K562 (cell line): ENCODE measurements around the gene TMEM107. TPM values are rescaled to one million over a fixed set of nuclear protein-coding genes. Genes with fewer than 3 reads are reported as not detected.

Experiments
- ARNT ChIP-seq, 2 experiments: fragments of 450-650 bp; IDR thresholded peaks; 2 replicates each; pipeline ENCODE4 v1.6.1; 2016; ENCODE audit warnings: mild to moderate bottlenecking in 1 of 2
- EP300 ChIP-seq: IDR thresholded peaks from 2 replicates; pipeline ENCODE4 v1.6.1; 2012; ENCODE audit warnings: low read length, improper control_type of control experiment
- FOXP4 ChIP-seq: sonication (generic); formaldehyde crosslinking; IDR thresholded peaks from 2 replicates; pipeline ENCODE4 v1.8.0; 2022; ENCODE audit warnings: mild to moderate bottlenecking, missing genetic modification reagents, borderline replicate concordance
- HDAC6 ChIP-seq: IDR thresholded peaks from 2 replicates; pipeline ENCODE4 v1.6.1; 2012; ENCODE audit warnings: low read depth, mild to moderate bottlenecking, control low read depth, inconsistent platforms, low read length, moderate library complexity
- HNRNPLL ChIP-seq: fragments of 200-400 bp; formaldehyde crosslinking; IDR thresholded peaks from 2 replicates; pipeline ENCODE4 v1.6.1; 2017; ENCODE audit warnings: low read length, low read depth, mild to moderate bottlenecking; ENCODE audit not compliant: poor library complexity, severe bottlenecking
- IRF1 ChIP-seq: sonication (generic); formaldehyde crosslinking; IDR thresholded peaks from 2 replicates; pipeline ENCODE4 v1.8.0; 2022; ENCODE audit warnings: missing genetic modification reagents, mild to moderate bottlenecking, borderline replicate concordance
- JUND ChIP-seq, 2 experiments: IDR thresholded peaks; 2 replicates in 1 of 2; 3 replicates in 1 of 2; pipeline ENCODE4 v1.6.1; 2011; ENCODE audit warnings: borderline replicate concordance in 2 of 2, low read depth in 2 of 2, low read length in 2 of 2, improper control_type of control experiment in 1 of 2, missing biosample characterization in 1 of 2, missing genetic modification characterization in 1 of 2, missing genetic modification reagents in 1 of 2
- MCM2 ChIP-seq: fragments of 450-650 bp; IDR thresholded peaks from 2 replicates; pipeline ENCODE4 v1.6.1; 2017; ENCODE audit warnings: low read depth, mild to moderate bottlenecking
- MCM5 ChIP-seq: fragments of 450-650 bp; IDR thresholded peaks from 2 replicates; pipeline ENCODE4 v1.6.1; 2016; ENCODE audit warnings: low read depth
- NCOA6 ChIP-seq: fragments of 450-650 bp; IDR thresholded peaks from 2 replicates; pipeline ENCODE4 v1.6.1; 2017; ENCODE audit warnings: mild to moderate bottlenecking
- NFIC ChIP-seq: fragments of 450-650 bp; IDR thresholded peaks from 2 replicates; pipeline ENCODE4 v1.6.1; 2017; ENCODE audit warnings: mild to moderate bottlenecking, inconsistent platforms
- PREB ChIP-seq: sonication (generic); formaldehyde crosslinking; IDR thresholded peaks from 2 replicates; pipeline ENCODE4 v1.8.1; 2023; ENCODE audit warnings: mild to moderate bottlenecking, missing genetic modification reagents
- PTRF ChIP-seq: fragments of 450-650 bp; IDR thresholded peaks from 2 replicates; pipeline ENCODE4 v1.6.1; 2016; ENCODE audit warnings: mild to moderate bottlenecking, missing genetic modification characterization, missing compliant biosample characterization
- RNF2 ChIP-seq: sonication (generic); IDR thresholded peaks from 2 replicates; pipeline ENCODE4 v1.6.1; 2016
- TBL1XR1 ChIP-seq, 2 experiments: IDR thresholded peaks; 2 replicates each; pipeline ENCODE4 v1.6.1; 2012; ENCODE audit warnings: improper control_type of control experiment in 2 of 2, low read length in 2 of 2, mild to moderate bottlenecking in 1 of 2
- TRIM28 ChIP-seq: fragments of 450-650 bp; IDR thresholded peaks from 2 replicates; pipeline ENCODE4 v1.6.1; 2017
- ZNF764 ChIP-seq: fragments of 250-450 bp; sonication (Bioruptor Pico); IDR thresholded peaks from 2 replicates; pipeline ENCODE4 v1.4.0; 2020; ENCODE audit warnings: low read depth, mild to moderate bottlenecking, moderate library complexity
- polyA plus RNA-seq, 8 experiments: library from polyadenylated mRNA; depleted of rRNA in 4 of 8; stranded (reverse) in 5 of 8; unstranded in 3 of 8; fragments of >200 nt; fragmentation: Nextera tagmentation in 2 of 8; fragmentation: Illumina TruSeq in 1 of 8; extraction: Ambion mirVana in 2 of 8; extraction: Trizol in 1 of 8; gene quantifications; 2 replicates each; pipeline versions ENCODE4 v1.2.1 to v1.2.3, GENCODE V29; 2011 to 2014; ENCODE audit warnings: inconsistent platforms in 1 of 8, missing spikeins in 1 of 8
- total RNA-seq, 7 experiments: library from RNA; depleted of rRNA in 6 of 7; stranded (reverse); fragments of >200 nt in 6 of 7; fragmentation: Illumina TruSeq in 2 of 7; extraction: Trizol in 2 of 7; gene quantifications; 2 replicates each; pipeline versions ENCODE4 v1.2.1 to v1.2.3, GENCODE V29; 2011 to 2021; ENCODE audit warnings: low replicate concordance in 1 of 7
- TF ChIP-seq, protein P1 (sequence below): fragments of 450-650 bp; IDR thresholded peaks from 2 replicates; pipeline ENCODE4 v1.6.1; 2017; ENCODE audit warnings: antibody characterized with exemption
- TF ChIP-seq, protein P2 (sequence below): fragments of 450-650 bp; IDR thresholded peaks from 2 replicates; pipeline ENCODE4 v1.7.1; 2018; ENCODE audit warnings: mild to moderate bottlenecking, low read depth; ENCODE audit not compliant: partially characterized antibody

Gene TMEM107
- total and polyA plus RNA-seq, 9 of the 15 experiments (the other 6 are each of a cell fraction or from before 2014, with no cell fraction given): 7.1 to 26.2 (median 16.9) TPM

DNA sequence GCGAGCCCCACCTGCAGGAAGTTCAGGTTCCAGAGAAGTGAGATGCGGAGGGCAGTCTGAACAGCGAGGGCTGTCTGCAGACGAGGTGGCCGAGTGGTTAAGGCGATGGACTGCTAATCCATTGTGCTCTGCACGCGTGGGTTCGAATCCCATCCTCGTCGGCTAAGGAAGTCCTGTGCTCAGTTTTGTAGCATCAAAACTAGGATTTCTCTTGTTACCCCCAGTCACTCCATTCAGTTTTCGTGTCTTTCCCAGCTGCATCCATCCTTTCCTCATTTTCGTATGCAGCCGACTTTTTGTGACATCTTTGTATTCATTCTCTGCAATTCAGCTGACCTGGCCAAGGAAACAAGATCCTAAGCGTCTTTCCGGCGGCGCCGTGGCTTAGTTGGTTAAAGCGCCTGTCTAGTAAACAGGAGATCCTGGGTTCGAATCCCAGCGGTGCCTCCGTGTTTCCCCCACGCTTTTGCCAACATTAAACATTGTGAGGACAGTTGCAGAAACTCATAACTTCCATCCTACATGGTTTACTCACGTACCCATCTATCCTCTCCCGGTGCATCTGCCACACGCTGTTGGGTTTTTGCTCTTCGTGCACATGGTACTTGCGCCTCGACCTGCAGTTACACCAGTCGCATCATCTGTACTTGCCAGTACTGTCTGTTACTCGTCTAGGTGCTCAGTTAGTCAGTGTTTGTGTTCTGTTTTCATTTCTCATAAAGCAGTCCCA, 10.8 kb upstream of the TMEM107 start (continued):
- TF ChIP-seq, protein P1, sequence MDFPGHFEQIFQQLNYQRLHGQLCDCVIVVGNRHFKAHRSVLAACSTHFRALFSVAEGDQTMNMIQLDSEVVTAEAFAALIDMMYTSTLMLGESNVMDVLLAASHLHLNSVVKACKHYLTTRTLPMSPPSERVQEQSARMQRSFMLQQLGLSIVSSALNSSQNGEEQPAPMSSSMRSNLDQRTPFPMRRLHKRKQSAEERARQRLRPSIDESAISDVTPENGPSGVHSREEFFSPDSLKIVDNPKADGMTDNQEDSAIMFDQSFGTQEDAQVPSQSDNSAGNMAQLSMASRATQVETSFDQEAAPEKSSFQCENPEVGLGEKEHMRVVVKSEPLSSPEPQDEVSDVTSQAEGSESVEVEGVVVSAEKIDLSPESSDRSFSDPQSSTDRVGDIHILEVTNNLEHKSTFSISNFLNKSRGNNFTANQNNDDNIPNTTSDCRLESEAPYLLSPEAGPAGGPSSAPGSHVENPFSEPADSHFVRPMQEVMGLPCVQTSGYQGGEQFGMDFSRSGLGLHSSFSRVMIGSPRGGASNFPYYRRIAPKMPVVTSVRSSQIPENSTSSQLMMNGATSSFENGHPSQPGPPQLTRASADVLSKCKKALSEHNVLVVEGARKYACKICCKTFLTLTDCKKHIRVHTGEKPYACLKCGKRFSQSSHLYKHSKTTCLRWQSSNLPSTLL: peak; percentile 81; the same call in 1 of the 2 replicates
- TF ChIP-seq ARNT (IDR thresholded peaks at IDR 0.05): peak; percentile 27 to 74; a peak in 2 of 4 replicates
- TF ChIP-seq MCM5: no peak
- 0 out of 2 replicates have a peak, but pooled peaks have one; percentile 36 for TF ChIP-seq PREB (CRISPR knock-in tag)
- TF ChIP-seq HNRNPLL: no peak
- TF ChIP-seq HDAC6: no peak
- TF ChIP-seq TRIM28: 0 out of 2 replicates have a peak, but pooled peaks have one; percentile 16
- no peak for TF ChIP-seq NCOA6
- peak; percentile 93 for TF ChIP-seq ZNF764 (CRISPR knock-in tag)
- TF ChIP-seq TBL1XR1 (IDR thresholded peaks at IDR 0.05; ENCODE audit: low read length in 2 of 2): peak in 1 of 2 experiments; percentile 53; a peak in 2 of 4 replicates
- no peak for TF ChIP-seq JUND (IDR thresholded peaks at IDR 0.05; ENCODE audit: borderline replicate concordance, low read depth, low read length)
- peak; percentile 6; the same call in 1 of the 3 replicates for TF ChIP-seq JUND (tag; IDR thresholded peaks at IDR 0.05; ENCODE audit: borderline replicate concordance, low read depth, low read length)
- TF ChIP-seq PTRF (tag): no peak
- TF ChIP-seq MCM2: no peak
- peak; percentile 51 for TF ChIP-seq NFIC
- no peak for TF ChIP-seq IRF1
- TF ChIP-seq FOXP4 (CRISPR knock-in tag): no peak
- TF ChIP-seq RNF2: peak; percentile 9; the same call in 1 of the 2 replicates
- TF ChIP-seq, protein P2, sequence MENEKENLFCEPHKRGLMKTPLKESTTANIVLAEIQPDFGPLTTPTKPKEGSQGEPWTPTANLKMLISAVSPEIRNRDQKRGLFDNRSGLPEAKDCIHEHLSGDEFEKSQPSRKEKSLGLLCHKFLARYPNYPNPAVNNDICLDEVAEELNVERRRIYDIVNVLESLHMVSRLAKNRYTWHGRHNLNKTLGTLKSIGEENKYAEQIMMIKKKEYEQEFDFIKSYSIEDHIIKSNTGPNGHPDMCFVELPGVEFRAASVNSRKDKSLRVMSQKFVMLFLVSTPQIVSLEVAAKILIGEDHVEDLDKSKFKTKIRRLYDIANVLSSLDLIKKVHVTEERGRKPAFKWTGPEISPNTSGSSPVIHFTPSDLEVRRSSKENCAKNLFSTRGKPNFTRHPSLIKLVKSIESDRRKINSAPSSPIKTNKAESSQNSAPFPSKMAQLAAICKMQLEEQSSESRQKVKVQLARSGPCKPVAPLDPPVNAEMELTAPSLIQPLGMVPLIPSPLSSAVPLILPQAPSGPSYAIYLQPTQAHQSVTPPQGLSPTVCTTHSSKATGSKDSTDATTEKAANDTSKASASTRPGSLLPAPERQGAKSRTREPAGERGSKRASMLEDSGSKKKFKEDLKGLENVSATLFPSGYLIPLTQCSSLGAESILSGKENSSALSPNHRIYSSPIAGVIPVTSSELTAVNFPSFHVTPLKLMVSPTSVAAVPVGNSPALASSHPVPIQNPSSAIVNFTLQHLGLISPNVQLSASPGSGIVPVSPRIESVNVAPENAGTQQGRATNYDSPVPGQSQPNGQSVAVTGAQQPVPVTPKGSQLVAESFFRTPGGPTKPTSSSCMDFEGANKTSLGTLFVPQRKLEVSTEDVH: no peak
- peak; percentile 49; the same call in 1 of the 2 replicates for TF ChIP-seq EP300
